Medulla oblongata (tissue), 1 donor: ENCODE results near the gene VEGFB.
A peak's percentile ranks its signal among the peaks of the same experiment; 100 is the strongest.

Source experiments
- DNase-seq: peaks from one replicate; pipeline ENCODE4 v3.0.0-alpha.2; 2015; ENCODE audit errors: extremely low spot score

Gene VEGFB

GRCh38 chr11:64246871-64247728, 12.7 kb downstream of the VEGFB start, which contains the start of gene PPP1R14B:
TSS of gene PPP1R14B (minus strand) at chr11:64246943. CDS start at chr11:64246673, 270 bp downstream.
- DNase-seq, result peak; percentile 84

GRCh38 chr11:64247729-64248531, 13.5 kb downstream of the VEGFB start:
- no peak for DNase-seq

GRCh38 chr11:64248578-64248977, 14.2 kb downstream of the VEGFB start:
- no peak for DNase-seq

- DNase-seq, result no peak
These were observed 14.7 kb downstream of the VEGFB start for GRCh38 chr11:64249038-64249437.

- DNase-seq, result no peak
These were observed 15.4 kb downstream of the VEGFB start for GRCh38 chr11:64249563-64250414.

- DNase-seq, result no peak
These were observed 16.1 kb downstream of the VEGFB start for GRCh38 chr11:64250415-64251015.

- DNase-seq, result peak; percentile 71
These were observed 16.8 kb downstream of the VEGFB start, which contains the start of gene PLCB3 for GRCh38 chr11:64251016-64251752. TSS of gene PLCB3 (plus strand) at chr11:64251530. CDS start at chr11:64251650, 120 bp downstream.

- DNase-seq, result no peak
These were observed 17.3 kb downstream of the VEGFB start for GRCh38 chr11:64251753-64252002.

- no peak for DNase-seq
These were observed 17.9 kb downstream of the VEGFB start for GRCh38 chr11:64252003-64252872.

GRCh38 chr11:64253043-64253442, 18.7 kb downstream of the VEGFB start:
- no peak for DNase-seq

GRCh38 chr11:64253481-64253880, 19.1 kb downstream of the VEGFB start:
- peak; percentile 71 for DNase-seq

- no peak for DNase-seq
These were observed 19.9 kb downstream of the VEGFB start for GRCh38 chr11:64254326-64254725.

GRCh38 chr11:64255135-64256128, 21.0 kb downstream of the VEGFB start:
- DNase-seq, result no peak

- no peak for DNase-seq
These were observed 21.9 kb downstream of the VEGFB start for GRCh38 chr11:64256300-64256699.

- no peak for DNase-seq
These were observed 24.0 kb downstream of the VEGFB start for GRCh38 chr11:64258356-64258755.

- DNase-seq, result no peak
These were observed 24.7 kb downstream of the VEGFB start for GRCh38 chr11:64258946-64259532.

GRCh38 chr11:64259533-64260067, 25.2 kb downstream of the VEGFB start:
- DNase-seq, result no peak

GRCh38 chr11:64260147-64260708, 25.8 kb downstream of the VEGFB start:
- no peak for DNase-seq
